AG09319 (cell line): Measurements from ENCODE around the gene LIN54.

Experiments
- DNase-seq: peaks from one replicate; pipeline ENCODE4 v3.0.0-alpha.2; 2010; ENCODE audit warnings: low read depth; ENCODE audit errors: extremely low read depth
- TF ChIP-seq, protein P1 (sequence below): IDR thresholded peaks from 2 replicates; pipeline ENCODE4 v1.5.1; 2011; ENCODE audit warnings: low read depth, mild to moderate bottlenecking, inconsistent platforms, low read length, moderate library complexity

The LIN54 gene

DNA sequence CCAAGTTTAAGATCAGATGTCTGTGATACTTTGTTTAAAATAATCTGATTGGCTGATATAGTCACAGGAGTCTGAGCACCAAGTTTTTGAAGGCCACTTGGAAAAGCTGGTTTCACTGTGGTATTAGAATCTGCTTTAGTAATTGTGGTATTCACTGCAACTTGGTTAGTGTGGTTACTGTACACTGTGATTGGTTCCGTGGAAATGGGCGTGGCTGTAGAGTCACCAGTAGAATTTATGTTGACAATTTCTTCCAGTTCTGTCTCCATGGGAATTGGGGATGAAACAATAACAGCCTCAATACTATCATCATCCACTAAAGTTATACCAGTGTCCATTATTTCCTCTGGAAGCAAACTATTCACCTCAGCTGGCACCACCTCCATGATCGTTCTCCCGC lies 26.2 kb downstream of the LIN54 start:
- no peak for DNase-seq
- TF ChIP-seq, protein P1, sequence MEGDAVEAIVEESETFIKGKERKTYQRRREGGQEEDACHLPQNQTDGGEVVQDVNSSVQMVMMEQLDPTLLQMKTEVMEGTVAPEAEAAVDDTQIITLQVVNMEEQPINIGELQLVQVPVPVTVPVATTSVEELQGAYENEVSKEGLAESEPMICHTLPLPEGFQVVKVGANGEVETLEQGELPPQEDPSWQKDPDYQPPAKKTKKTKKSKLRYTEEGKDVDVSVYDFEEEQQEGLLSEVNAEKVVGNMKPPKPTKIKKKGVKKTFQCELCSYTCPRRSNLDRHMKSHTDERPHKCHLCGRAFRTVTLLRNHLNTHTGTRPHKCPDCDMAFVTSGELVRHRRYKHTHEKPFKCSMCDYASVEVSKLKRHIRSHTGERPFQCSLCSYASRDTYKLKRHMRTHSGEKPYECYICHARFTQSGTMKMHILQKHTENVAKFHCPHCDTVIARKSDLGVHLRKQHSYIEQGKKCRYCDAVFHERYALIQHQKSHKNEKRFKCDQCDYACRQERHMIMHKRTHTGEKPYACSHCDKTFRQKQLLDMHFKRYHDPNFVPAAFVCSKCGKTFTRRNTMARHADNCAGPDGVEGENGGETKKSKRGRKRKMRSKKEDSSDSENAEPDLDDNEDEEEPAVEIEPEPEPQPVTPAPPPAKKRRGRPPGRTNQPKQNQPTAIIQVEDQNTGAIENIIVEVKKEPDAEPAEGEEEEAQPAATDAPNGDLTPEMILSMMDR: no peak

DNA sequence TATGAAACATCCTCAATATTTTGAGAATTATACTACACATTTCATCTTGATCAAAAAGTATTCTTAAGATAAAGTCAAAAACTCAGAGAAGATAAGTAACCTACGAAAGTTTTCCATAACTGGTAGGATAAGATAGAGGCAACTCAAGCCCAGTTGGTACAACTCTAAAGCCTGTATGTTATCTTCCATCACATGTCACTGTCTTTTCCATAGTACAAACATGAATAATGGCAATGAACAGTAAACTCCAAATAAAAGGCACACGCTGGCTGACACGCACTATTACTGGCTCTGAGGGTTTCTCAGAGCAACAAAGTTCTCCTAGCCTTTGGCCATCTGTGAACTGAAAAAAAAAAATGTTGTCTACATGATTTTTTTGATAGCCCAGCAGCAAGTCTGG lies 27.2 kb downstream of the LIN54 start:
- DNase-seq: no peak
- TF ChIP-seq, protein P1: no peak

DNA sequence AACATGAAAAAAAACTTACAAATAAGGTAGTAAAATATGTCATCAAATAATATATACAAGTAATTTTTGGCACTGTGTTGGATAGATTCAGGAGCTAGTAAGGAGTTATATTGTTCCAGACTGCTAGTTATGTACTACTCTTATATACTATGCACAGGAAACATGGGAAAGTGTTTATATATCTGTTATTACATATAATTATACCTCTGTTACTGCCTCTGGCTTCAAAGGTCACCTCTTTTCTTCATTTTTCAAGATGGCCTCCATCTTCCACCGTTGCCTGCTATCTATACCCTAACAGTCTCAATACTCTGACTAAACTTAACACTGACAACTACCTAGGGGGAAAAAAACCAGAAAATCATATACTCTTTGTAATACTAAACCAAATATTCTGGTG lies 29.5 kb downstream of the LIN54 start:
- DNase-seq: no peak
- TF ChIP-seq, protein P1: no peak

DNA sequence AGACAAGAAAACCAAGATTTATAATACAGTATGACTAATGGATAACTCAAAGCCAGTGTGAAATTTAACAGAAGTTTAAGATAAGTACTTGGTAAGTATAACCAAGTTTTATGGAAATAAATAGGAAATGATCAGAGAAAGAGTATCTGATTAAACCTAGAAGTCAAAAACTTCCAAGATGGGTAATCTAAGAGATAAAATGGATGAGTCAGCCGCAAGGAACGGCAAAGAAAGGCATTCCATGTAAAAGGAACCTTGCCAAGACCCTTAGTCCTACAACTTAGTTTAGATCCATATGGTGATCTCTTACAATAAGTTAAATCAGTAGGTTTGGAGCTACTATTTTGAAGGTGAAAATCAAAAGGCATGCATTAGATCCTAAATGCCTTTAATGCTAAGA lies 34.8 kb downstream of the LIN54 start:
- DNase-seq: no peak

DNA sequence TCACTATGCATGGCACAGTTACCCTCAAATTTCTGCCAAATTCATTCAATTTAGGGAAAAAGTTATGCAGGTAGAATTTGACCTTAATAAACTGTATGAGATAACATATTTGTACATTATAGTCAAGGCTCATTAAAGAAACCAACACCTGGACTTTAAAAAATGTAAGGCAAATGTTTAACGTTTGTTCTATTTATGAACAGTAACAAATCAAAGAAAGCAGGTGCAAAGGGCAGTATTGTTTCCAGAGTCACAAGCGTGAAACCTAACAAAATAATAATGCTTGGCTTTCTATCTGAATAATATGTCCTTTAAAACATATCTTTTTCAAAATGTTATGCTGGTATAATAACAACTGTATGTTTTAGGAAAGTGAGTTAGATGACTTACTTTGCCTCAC lies 41.2 kb downstream of the LIN54 start:
- DNase-seq: no peak
- TF ChIP-seq, protein P1: no peak

More for the DNA sequence above, 34.8 kb downstream of the LIN54 start:
- TF ChIP-seq, protein P1: no peak

DNA sequence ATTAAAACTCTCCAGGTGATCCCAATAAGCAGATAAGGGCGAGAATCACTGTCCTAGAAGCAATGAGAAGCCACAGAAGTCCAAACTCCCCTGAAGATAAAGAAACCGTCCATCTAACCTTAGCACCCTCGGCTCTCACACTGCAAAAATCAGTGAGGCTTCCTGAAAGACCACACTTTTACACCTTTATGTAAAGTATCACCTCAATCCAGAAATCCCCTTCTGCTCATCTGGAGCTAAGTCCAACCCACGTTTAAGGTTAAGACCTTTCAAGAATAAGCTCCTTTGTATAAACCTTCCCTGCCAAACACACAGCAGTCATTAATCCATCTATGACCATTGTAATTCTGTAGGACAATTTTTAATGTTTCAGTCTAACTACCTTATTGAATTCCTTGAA lies 41.7 kb downstream of the LIN54 start:
- TF ChIP-seq, protein P1: no peak
- no peak for DNase-seq

DNA sequence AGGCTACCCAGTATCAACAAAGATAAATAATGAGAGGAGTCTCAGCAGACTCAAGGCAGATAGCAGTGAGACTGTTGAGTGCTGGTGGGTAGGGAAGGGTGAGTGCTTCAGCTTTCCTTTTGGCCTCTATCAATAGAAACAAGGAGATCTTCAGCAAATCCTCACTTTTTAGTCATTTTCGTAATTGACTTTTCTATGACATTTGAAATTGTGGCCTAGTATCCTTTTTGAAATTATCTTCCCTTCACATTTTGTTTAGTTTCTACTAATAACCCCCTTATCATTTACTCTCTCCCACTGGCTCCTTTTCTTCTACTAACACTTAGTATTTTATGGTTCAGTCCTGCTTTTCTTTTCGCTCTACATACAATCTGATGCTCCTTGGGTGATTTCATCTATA lies 44.9 kb downstream of the LIN54 start:
- no peak for DNase-seq
- TF ChIP-seq, protein P1: no peak
